C4-2B (cell line): ENCODE results near the gene MNAT1.

Experiments used
- CTCF ChIP-seq: fragments of 450-650 bp; conservative IDR thresholded peaks from 2 replicates; pipeline ENCODE4 v1.5.1; 2017; ENCODE audit warnings: mild to moderate bottlenecking
- ZFX ChIP-seq: fragments of 450-650 bp; IDR thresholded peaks from 2 replicates; pipeline ENCODE4 v1.6.1; 2017

GRCh38 chr14:60945984-60946383, 211.4 kb downstream of the MNAT1 start:
- no peak for TF ChIP-seq CTCF
- TF ChIP-seq ZFX: no peak
